GM18870 (cell line): ENCODE results near the gene CARD19.

Experiments used
- ATAC-seq: cut with Tn5 transposase; IDR thresholded peaks from one replicate; pipeline ENCODE4 v1.9.1; 2021; ENCODE audit warnings: moderate library complexity; ENCODE audit not compliant: unreplicated experiment

CARD19 gene

GRCh38 chr9:93086447-93087224, 9.4 kb upstream of the CARD19 start:
- no peak for ATAC-seq

GRCh38 chr9:93087971-93088655, 7.9 kb upstream of the CARD19 start:
- no peak for ATAC-seq

GRCh38 chr9:93088656-93089015, 7.4 kb upstream of the CARD19 start:
- ATAC-seq = no peak

- ATAC-seq = no peak
These were observed 7.0 kb upstream of the CARD19 start for GRCh38 chr9:93089024-93089423.

GRCh38 chr9:93089481-93089991, 6.5 kb upstream of the CARD19 start:
- no peak for ATAC-seq

- no peak for ATAC-seq
These were observed 5.8 kb upstream of the CARD19 start for GRCh38 chr9:93090091-93090655.

- no peak for ATAC-seq
These were observed 5.0 kb upstream of the CARD19 start for GRCh38 chr9:93091056-93091452.

GRCh38 chr9:93091453-93092081, 4.5 kb upstream of the CARD19 start:
- no peak for ATAC-seq

- ATAC-seq = no peak
These were observed 3.6 kb upstream of the CARD19 start for GRCh38 chr9:93092251-93092991.

- no peak for ATAC-seq
These were observed 2.7 kb upstream of the CARD19 start for GRCh38 chr9:93093127-93093876.

GRCh38 chr9:93093877-93094657, 1.9 kb upstream of the CARD19 start:
- no peak for ATAC-seq

GRCh38 chr9:93094658-93095204, 1.3 kb upstream of the CARD19 start:
- no peak for ATAC-seq

- peak; percentile 36 for ATAC-seq
These were observed 549 bp upstream of the CARD19 start for GRCh38 chr9:93095205-93096130.

- ATAC-seq = no peak
These were observed 880 bp downstream of the CARD19 start for GRCh38 chr9:93096811-93097382.

GRCh38 chr9:93097511-93098201, 1.6 kb downstream of the CARD19 start:
- ATAC-seq = no peak

GRCh38 chr9:93098236-93098946, 2.4 kb downstream of the CARD19 start:
- no peak for ATAC-seq
